Lower lobe of right lung (tissue), 2 donors: ENCODE results near the gene BBS12. TPM values are rescaled to one million over a fixed set of nuclear protein-coding genes. Genes with fewer than 3 reads are reported as not detected.

ENCODE experiments used
- ATAC-seq, 2 donors: fragments of 200-7000 bp; cut with Tn5 transposase; one replicate each; pipeline ENCODE4 v1.9.1; 2020 to 2022; ENCODE audit warnings: mild to moderate bottlenecking in 2 of 2, moderate library complexity in 2 of 2
- DNase-seq: peaks from one replicate; pipeline ENCODE4 v3.0.0-alpha.2; 2020
- H3K27ac ChIP-seq: fragments of 200-600 bp; one replicate; pipeline ENCODE4 v1.8.0; 2022
- H3K27me3 ChIP-seq: fragments of 200-600 bp; one replicate; pipeline ENCODE4 v1.8.0; 2022; ENCODE audit warnings: low read depth
- H3K36me3 ChIP-seq: fragments of 200-600 bp; one replicate; pipeline ENCODE4 v1.8.0; 2022; ENCODE audit warnings: mild to moderate bottlenecking
- H3K4me1 ChIP-seq: fragments of 200-600 bp; one replicate; pipeline ENCODE4 v1.8.0; 2022
- H3K4me3 ChIP-seq: fragments of 200-600 bp; one replicate; pipeline ENCODE4 v1.8.0; 2022; ENCODE audit warnings: mild to moderate bottlenecking
- H3K9me3 ChIP-seq: fragments of 200-600 bp; one replicate; pipeline ENCODE4 v1.8.0; 2022
- intact Hi-C: fragments of 100-400 bp; cut with DNase I; formaldehyde crosslinking; loops from one replicate; pipeline ENCODE4 v1.11.0; 2022
- total RNA-seq: library from RNA; stranded (reverse); fragmentation: NEBNext Ultra II Directional; extraction: Animal tissue kit (Norgen Biotek cat#: 25700); gene quantifications from one replicate; pipeline ENCODE4 v1.2.1, GENCODE V29; 2021
- TF ChIP-seq, protein P1 (sequence below): fragments of 200-600 bp; IDR thresholded peaks from one replicate; pipeline ENCODE4 v1.8.0; 2022; ENCODE audit warnings: antibody characterized with exemption, mild to moderate bottlenecking
- donor health status: DM: no; HTN: yes; CAD: no; lungs with severe emphysema.

The BBS12 gene
- total RNA-seq, 1 donor from 2014 or later = 3.9 TPM

DNA sequence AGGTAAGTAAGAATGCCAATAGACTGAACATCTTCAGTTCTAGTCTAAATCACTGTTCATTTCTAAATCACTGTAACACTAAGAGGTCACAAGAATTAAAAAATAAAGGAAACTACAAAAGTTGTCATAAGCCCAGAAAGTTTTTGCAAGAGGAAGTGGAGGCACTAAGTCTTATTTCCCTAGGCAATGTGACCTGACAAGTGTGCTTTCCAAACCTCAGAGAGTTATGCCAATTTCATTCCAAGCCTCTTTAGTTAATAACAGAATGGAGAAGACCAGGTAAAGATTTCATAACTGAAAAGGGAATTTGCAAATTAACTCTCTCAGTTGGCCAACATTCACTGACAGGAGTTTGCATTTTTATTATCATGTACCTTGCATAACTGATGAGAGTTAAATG is 40.5 kb downstream of the BBS12 start:
- no peak for DNase-seq

DNA sequence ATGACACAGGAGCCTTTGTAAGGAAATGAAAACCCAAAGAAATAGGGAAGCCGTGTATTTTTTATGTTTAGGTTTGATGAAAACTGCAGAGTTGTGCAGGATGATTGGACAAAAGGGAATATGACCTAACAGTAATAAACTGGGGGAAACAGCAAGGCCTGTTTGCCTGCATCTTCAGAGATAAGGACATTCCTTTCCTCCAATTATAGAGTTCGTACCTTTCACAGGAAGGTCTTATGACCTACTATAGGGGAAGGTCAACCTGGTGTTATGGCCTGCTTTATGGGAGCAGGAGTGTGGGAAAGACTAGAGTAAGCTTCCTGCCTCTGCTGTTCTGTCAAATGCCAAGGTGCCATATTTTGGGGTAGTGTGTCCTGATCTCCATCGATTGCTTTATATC is 42.5 kb downstream of the BBS12 start:
- Histone ChIP-seq H3K4me3 (no peak overlapping the region), H3K27ac (no peak overlapping the region), H3K4me1 (no peaks in the 10 kb centered on the region), H3K27me3 (no peaks in the 10 kb centered on the region), H3K36me3 (no peaks in the 10 kb centered on the region), H3K9me3 (no peaks in the 10 kb centered on the region)
- DNase-seq = no peak
- TF ChIP-seq, protein P1, sequence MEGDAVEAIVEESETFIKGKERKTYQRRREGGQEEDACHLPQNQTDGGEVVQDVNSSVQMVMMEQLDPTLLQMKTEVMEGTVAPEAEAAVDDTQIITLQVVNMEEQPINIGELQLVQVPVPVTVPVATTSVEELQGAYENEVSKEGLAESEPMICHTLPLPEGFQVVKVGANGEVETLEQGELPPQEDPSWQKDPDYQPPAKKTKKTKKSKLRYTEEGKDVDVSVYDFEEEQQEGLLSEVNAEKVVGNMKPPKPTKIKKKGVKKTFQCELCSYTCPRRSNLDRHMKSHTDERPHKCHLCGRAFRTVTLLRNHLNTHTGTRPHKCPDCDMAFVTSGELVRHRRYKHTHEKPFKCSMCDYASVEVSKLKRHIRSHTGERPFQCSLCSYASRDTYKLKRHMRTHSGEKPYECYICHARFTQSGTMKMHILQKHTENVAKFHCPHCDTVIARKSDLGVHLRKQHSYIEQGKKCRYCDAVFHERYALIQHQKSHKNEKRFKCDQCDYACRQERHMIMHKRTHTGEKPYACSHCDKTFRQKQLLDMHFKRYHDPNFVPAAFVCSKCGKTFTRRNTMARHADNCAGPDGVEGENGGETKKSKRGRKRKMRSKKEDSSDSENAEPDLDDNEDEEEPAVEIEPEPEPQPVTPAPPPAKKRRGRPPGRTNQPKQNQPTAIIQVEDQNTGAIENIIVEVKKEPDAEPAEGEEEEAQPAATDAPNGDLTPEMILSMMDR = no peak
- intact Hi-C loops = no loop called here
- no peak for ATAC-seq

More for the DNA sequence above, 40.5 kb downstream of the BBS12 start:
- H3K36me3 ChIP-seq = no peaks in the 10 kb centered on the region
- H3K27ac ChIP-seq = no peak overlapping the region
- no peak for ATAC-seq
- no peaks in the 10 kb centered on the region for H3K27me3 ChIP-seq
- TF ChIP-seq, protein P1 = no peak
- intact Hi-C loops = no loop called here
- H3K4me3 ChIP-seq = no peak overlapping the region
- no peaks in the 10 kb centered on the region for H3K4me1 ChIP-seq
- no peaks in the 10 kb centered on the region for H3K9me3 ChIP-seq

DNA sequence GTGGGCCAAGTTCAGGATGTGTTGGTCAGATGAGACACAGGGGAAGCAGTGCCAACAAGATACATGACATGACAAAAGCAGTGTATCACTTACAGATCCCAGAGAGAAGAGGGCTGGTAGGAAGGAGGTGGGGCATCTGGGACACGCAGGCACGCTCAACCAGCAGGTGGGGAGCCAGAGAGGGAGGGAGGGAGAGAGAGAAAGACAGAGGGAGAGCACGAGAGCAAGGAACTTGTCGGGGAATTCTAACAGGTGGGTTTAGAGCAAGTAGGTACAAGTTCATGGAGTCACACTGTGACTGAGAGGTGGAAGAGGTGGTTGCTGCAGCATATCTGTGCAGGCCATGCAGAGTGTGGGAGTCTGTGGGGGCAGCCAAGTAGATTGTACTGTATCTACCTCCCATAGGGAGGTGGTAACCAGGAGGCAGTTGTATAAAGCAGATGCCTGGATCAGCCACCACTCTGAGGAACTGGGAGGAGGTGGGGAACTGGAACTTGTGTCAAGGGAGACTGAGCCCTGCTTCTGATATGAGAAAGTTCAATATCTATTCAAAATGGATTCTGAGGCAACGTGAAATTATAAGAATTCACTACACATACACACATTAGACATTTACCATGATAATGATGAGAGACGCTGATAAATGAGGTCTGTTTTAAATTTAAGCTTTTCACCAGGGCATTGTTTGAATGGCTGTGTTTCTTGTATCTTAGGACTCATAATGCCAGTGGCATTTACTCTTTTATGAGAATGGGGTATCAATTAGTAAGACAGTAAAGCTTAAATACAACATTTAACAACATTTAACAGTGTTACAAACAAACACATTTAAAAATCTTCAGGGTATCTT is 43.7 kb downstream of the BBS12 start:
- intact Hi-C loops = no loop called here
- Histone ChIP-seq H3K27me3 (no peaks in the 10 kb centered on the region), H3K36me3 (no peaks in the 10 kb centered on the region), H3K27ac (no peak overlapping the region), H3K9me3 (no peaks in the 10 kb centered on the region), H3K4me1 (no peaks in the 10 kb centered on the region), H3K4me3 (no peak overlapping the region)
- DNase-seq = no peak
- no peak for ATAC-seq
- TF ChIP-seq, protein P1 = no peak

DNA sequence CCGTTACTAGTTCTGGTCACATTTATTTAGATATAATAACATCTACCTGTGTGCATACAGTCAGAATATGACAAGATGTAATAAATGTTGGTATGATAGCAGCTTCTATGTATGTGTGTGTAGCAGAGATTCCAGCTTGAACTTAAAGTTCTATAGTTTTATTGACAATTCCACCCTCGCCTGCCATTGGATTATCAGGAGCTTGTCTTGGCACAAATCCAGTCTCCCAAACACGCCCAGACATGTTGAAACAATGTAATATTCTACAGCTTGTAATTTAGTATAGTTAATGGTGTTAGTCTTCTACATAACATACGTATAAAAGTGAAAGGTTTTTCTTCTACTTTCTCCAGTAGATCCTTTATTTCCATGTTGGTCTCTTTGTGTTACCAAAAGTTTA is 44.4 kb downstream of the BBS12 start:
- no peak for DNase-seq
- TF ChIP-seq, protein P1 = no peak
- intact Hi-C loops = no loop called here

DNA sequence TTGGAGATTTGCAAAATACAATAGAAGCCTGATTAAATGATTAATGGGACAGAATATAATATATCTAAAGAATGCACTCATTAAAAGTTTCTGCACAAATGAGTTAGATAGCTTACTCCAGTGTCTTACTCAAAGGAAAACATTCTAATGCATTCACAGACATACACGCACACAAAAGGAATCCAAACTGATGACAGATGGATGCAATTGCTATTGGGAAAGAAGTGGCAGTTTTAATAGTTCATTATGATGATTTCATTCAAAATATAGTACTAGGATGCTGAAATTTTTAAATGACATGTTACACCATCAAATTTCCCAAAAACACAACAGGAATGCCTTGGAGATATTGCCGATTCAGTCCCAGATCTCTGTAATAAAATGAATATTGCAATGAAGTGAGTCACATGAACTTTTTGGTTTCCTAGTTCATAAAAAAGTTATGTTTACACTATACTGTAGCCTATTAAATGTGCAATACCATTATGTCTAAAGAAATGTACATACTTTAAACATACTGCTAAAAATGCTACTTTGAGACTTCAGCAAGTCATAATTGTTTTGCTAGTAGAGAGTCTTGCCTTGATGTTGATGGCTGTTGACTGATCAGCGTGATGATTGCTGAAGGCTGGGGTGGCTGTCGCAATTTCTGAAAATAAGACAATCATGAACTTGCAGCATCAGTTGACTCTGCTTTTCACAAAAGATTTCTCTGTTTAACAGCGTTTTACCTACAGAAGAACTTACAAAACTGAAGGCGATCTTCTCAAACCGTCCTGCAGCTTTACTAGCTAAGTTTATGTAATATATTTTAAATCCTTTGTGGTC is 45.6 kb downstream of the BBS12 start:
- Histone ChIP-seq H3K4me3 (no peak overlapping the region), H3K9me3 (no peaks in the 10 kb centered on the region), H3K4me1 (no peaks in the 10 kb centered on the region), H3K27ac (no peak overlapping the region), H3K27me3 (no peaks in the 10 kb centered on the region), H3K36me3 (no peaks in the 10 kb centered on the region)
- TF ChIP-seq, protein P1 = no peak
- ATAC-seq (no peak), DNase-seq (no peak)
- intact Hi-C loops = no loop called here

More for the DNA sequence above, 44.4 kb downstream of the BBS12 start:
- Histone ChIP-seq H3K27me3 (no peaks in the 10 kb centered on the region), H3K27ac (no peak overlapping the region), H3K4me1 (no peaks in the 10 kb centered on the region), H3K36me3 (no peaks in the 10 kb centered on the region), H3K9me3 (no peaks in the 10 kb centered on the region), H3K4me3 (no peak overlapping the region)
- no peak for ATAC-seq
